CD4-positive, alpha-beta T cell treated with Interleukin-15 for 1 hour (primary cell): ENCODE measurements around the gene PNMT.

ENCODE experiments used
- DNase-seq: peaks from one replicate; pipeline ENCODE4 v3.0.0-alpha.2; 2020

The PNMT gene

GRCh38 chr17:39634384-39634871 is 33.8 kb upstream of the PNMT start:
- DNase-seq: no peak

- no peak for DNase-seq
Measured at GRCh38 chr17:39635614-39636176, 32.6 kb upstream of the PNMT start.

GRCh38 chr17:39636587-39636926 is 31.7 kb upstream of the PNMT start:
- DNase-seq: no peak

- peak; percentile 90 for DNase-seq
Measured at GRCh38 chr17:39636927-39637736, 31.1 kb upstream of the PNMT start, which contains the start of gene STARD3. TSS of gene STARD3 (plus strand) at chr17:39637144. CDS start at chr17:39653532, 16,388 bp downstream.

- DNase-seq: no peak
Measured at GRCh38 chr17:39638317-39638716, 29.9 kb upstream of the PNMT start.

- DNase-seq: no peak
Measured at GRCh38 chr17:39639043-39639442, 29.2 kb upstream of the PNMT start.

- DNase-seq: no peak
Measured at GRCh38 chr17:39639566-39640458, 28.4 kb upstream of the PNMT start.

- no peak for DNase-seq
Measured at GRCh38 chr17:39640591-39641031, 27.6 kb upstream of the PNMT start.

- DNase-seq: no peak
Measured at GRCh38 chr17:39641097-39641496, 27.2 kb upstream of the PNMT start.

GRCh38 chr17:39641883-39642282 is 26.4 kb upstream of the PNMT start:
- no peak for DNase-seq

- no peak for DNase-seq
Measured at GRCh38 chr17:39642291-39643074, 25.8 kb upstream of the PNMT start.

GRCh38 chr17:39643271-39643670 is 25.0 kb upstream of the PNMT start:
- no peak for DNase-seq

- no peak for DNase-seq
Measured at GRCh38 chr17:39647256-39647655, 21.0 kb upstream of the PNMT start.

- no peak for DNase-seq
Measured at GRCh38 chr17:39648616-39649366, 19.5 kb upstream of the PNMT start.

- no peak for DNase-seq
Measured at GRCh38 chr17:39650121-39650579, 18.1 kb upstream of the PNMT start.

GRCh38 chr17:39651923-39652586 is 16.2 kb upstream of the PNMT start:
- no peak for DNase-seq

- no peak for DNase-seq
Measured at GRCh38 chr17:39652587-39653315, 15.5 kb upstream of the PNMT start.

GRCh38 chr17:39653316-39653661 is 15.0 kb upstream of the PNMT start:
- no peak for DNase-seq

GRCh38 chr17:39653662-39654331 is 14.5 kb upstream of the PNMT start:
- peak; percentile 69 for DNase-seq

GRCh38 chr17:39655105-39655504 is 13.1 kb upstream of the PNMT start:
- DNase-seq: no peak
